Mesothelial cell of epicardium (in vitro differentiated cells): ENCODE results near the gene SP3. TPM values are rescaled to one million over a fixed set of nuclear protein-coding genes. Genes with fewer than 3 reads are reported as not detected.
"Not testable (repeated sequence)": the region's sequence is repeated elsewhere in the genome, so short reads cannot be mapped to it uniquely, and the experiment has no call there.

Source experiments
- DNase-seq, 2 experiments: peaks; one replicate each; pipeline ENCODE4 v3.0.0; 2021; ENCODE audit warnings: low spot score in 2 of 2; ENCODE audit not compliant: unreplicated experiment in 2 of 2
- H3K27ac Mint-ChIP-seq: 2 replicates; pipeline ENCODE4 v1.8.0; 2021; ENCODE audit warnings: mixed read lengths
- H3K27me3 Mint-ChIP-seq: 2 replicates; pipeline ENCODE4 v1.8.0; 2021; ENCODE audit warnings: low read depth, mixed read lengths
- H3K36me3 Mint-ChIP-seq: 2 replicates; pipeline ENCODE4 v1.8.0; 2021; ENCODE audit warnings: mixed read lengths
- H3K4me1 Mint-ChIP-seq: 2 replicates; pipeline ENCODE4 v1.8.0; 2021; ENCODE audit warnings: mixed read lengths
- H3K4me3 Mint-ChIP-seq: 2 replicates; pipeline ENCODE4 v1.8.0; 2021; ENCODE audit warnings: mild to moderate bottlenecking, moderate library complexity, mixed read lengths
- H3K9me3 Mint-ChIP-seq: 2 replicates; pipeline ENCODE4 v1.8.0; 2021; ENCODE audit warnings: mixed read lengths
- total RNA-seq: library from RNA; stranded (reverse); gene quantifications from 3 replicates; pipeline ENCODE4 v1.2.1, GENCODE V29; 2021
- TF ChIP-seq, protein P1 (sequence below): fragments of 200-600 bp; sonication (generic); IDR thresholded peaks from one replicate; pipeline ENCODE4 v1.5.0; 2021; ENCODE audit warnings: antibody characterized with exemption; ENCODE audit not compliant: unreplicated experiment

Gene SP3
- total RNA-seq, 1 donor from 2014 or later = 113 TPM

DNA sequence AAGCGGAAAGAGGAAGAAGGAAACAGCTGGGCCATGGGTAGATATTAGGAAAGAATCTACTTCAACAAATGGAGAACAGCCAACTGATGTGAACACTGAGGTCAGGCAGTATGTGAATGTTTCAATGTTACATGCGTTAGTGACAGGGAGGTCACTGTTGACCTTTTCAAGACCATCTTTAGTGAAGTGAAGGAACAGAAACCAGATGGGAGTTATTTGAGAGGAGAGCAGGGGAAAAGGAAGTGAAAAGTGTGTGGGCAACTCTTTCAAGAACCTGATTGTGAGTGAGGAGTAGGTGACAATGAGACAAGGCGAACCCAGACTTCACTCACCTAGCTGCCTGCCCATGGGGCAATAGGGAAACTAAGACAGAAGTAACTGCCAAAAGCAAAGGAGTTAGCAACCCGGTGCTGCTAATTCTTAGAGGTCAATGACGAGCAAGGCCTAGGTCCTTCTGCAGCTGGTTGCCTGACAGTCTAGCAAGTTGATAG, 67.0 kb downstream of the SP3 start:
- TF ChIP-seq, protein P1, sequence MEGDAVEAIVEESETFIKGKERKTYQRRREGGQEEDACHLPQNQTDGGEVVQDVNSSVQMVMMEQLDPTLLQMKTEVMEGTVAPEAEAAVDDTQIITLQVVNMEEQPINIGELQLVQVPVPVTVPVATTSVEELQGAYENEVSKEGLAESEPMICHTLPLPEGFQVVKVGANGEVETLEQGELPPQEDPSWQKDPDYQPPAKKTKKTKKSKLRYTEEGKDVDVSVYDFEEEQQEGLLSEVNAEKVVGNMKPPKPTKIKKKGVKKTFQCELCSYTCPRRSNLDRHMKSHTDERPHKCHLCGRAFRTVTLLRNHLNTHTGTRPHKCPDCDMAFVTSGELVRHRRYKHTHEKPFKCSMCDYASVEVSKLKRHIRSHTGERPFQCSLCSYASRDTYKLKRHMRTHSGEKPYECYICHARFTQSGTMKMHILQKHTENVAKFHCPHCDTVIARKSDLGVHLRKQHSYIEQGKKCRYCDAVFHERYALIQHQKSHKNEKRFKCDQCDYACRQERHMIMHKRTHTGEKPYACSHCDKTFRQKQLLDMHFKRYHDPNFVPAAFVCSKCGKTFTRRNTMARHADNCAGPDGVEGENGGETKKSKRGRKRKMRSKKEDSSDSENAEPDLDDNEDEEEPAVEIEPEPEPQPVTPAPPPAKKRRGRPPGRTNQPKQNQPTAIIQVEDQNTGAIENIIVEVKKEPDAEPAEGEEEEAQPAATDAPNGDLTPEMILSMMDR = no peak
- H3K4me3 Mint-ChIP-seq = no peak overlapping the region
- no peaks in the 10 kb centered on the region for H3K27me3 Mint-ChIP-seq
- H3K4me1 Mint-ChIP-seq = peaks cover 6% of the 10 kb centered on the region
- H3K36me3 Mint-ChIP-seq = peaks cover 5% of the 10 kb centered on the region
- no peak for DNase-seq
- no peaks in the 10 kb centered on the region for H3K9me3 Mint-ChIP-seq
- no peak overlapping the region for H3K27ac Mint-ChIP-seq

DNA sequence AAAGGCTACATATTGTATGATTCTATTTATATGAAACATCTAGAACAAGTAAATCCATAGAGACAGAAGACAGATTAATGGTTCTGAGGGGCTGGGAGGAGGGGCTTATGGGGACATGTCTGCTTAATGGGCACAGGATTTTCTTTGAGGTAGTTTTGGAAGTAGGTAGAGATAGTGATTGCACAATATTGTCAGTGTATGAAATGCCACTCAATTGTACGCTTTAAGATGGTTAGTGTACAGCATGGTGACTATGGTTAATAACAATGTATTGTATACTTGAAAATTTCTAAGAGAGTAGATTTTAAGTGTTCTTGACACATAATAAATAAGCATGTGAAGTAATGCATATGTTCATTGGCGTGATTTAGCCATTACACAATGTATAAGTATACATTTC, 68.4 kb downstream of the SP3 start:
- Mint-ChIP-seq H3K27me3 (no peaks in the 10 kb centered on the region), H3K36me3 (no peaks in the 10 kb centered on the region), H3K4me3 (no peak overlapping the region), H3K4me1 (peaks cover 6% of the 10 kb centered on the region), H3K27ac (no peak overlapping the region), H3K9me3 (peaks cover 2% of the 10 kb centered on the region)
- TF ChIP-seq, protein P1 = no peak
- DNase-seq = no peak

DNA sequence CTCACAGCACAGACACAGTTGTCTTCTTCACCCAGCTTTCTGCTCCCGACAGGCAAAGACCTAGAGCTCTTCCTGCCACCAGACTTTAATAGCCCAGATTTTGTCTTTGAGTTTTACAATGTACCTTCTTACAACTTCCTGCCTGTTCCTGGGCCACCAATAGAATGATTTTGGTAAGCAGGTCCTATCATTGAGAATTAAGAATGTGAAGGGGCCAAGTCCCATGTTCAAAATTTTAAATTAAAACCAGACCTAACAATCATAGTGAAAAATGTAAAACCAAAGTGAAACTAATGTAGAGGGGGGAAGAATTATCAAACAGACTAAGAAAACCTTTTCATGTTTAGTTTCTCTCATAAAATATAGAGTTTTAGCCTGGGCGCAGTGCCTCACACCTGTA, 72.8 kb downstream of the SP3 start:
- Mint-ChIP-seq H3K4me1 (no peaks in the 10 kb centered on the region), H3K4me3 (no peak overlapping the region), H3K27ac (no peak overlapping the region), H3K9me3 (peaks cover 30% of the 10 kb centered on the region), H3K27me3 (no peaks in the 10 kb centered on the region), H3K36me3 (peaks cover 2% of the 10 kb centered on the region)
- no peak for DNase-seq
- TF ChIP-seq, protein P1 = no peak

DNA sequence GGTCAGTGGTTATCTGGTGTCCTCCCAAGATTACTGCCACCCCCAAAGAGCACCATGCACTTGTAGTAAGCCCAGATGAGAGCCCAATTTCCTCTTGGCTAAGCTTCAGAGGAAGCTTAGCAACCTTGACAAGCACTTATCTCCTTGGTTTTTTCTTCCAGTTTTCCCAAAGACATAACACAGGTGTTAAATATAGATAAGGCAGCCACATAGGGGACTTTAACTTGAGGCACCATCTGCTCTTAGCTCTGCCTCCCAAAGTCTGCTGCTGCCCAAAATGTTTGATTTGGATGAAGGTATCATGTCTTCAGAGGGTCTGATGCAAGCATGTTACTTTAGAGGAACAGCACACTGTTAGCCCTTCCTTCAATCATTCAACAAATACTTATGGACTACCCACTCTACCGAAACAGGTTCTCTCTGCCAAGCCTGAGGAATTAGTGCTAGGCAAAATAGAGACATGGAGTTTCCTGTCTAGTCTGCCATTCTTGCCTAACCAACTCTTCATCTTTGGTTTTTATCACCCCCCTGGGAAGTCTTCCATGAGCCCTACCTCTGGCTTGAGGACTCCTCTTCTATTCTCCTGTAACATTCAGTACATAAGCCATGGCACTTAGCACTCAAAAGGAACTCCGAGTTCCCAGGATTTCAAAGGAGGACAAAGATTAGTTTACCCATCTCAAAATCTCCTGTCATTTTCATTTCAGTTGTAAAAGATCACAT, 73.7 kb downstream of the SP3 start:
- Mint-ChIP-seq H3K27ac (no peak overlapping the region), H3K9me3 (peaks cover 30% of the 10 kb centered on the region), H3K4me1 (no peaks in the 10 kb centered on the region), H3K36me3 (peaks cover 2% of the 10 kb centered on the region), H3K27me3 (no peaks in the 10 kb centered on the region), H3K4me3 (no peak overlapping the region)
- DNase-seq = no peak
- TF ChIP-seq, protein P1 = no peak

DNA sequence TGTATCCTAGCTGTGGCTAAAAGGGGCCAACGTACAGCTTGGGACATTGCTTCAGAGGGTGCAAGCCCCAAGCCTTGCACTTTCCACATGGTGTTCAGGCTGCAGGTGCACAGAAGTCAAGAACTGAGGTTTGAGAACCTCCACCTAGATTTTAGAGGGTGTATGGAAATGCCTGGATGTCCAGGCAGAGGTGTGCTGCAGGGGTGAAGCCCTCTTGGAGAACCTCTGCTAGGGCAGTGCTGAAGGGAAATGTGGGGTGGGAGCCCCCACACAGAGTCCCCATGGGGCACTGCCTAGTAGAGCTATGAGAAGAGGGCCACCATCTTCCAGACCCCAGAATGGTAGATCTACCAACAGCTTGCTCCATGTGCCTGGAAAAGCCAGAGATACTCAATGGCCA, 75.7 kb downstream of the SP3 start:
- DNase-seq, H3K4me3 Mint-ChIP-seq, H3K27me3 Mint-ChIP-seq, H3K4me1 Mint-ChIP-seq, H3K27ac Mint-ChIP-seq, H3K36me3 Mint-ChIP-seq: not testable (repeated sequence)
- H3K9me3 Mint-ChIP-seq = peaks cover 43% of the 10 kb centered on the region

DNA sequence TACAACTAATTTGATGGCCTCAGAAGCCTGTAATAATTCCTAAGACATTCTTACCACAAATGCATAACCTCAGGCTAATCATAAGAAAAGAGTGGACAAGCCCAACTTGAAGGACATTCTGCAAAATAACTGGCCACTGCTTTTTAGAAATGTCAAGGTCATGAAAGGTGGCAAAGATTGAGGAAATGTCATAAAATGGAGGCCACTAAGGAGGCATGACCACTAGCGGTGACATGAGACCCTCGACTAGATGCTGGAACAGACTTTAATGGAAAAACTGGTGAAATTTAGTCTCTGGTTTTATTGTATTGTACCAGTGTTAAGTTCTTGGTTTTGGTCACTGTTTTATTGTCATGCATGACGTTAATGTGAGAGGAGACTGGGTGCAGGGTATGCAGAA, 78.6 kb downstream of the SP3 start:
- peaks cover 5% of the 10 kb centered on the region for H3K4me1 Mint-ChIP-seq
- H3K4me3 Mint-ChIP-seq = no peak overlapping the region
- H3K9me3 Mint-ChIP-seq = peaks cover 41% of the 10 kb centered on the region
- DNase-seq = no peak
- H3K27ac Mint-ChIP-seq = no peak overlapping the region
- H3K27me3 Mint-ChIP-seq = no peaks in the 10 kb centered on the region
- TF ChIP-seq, protein P1 = no peak
- peaks cover 4% of the 10 kb centered on the region for H3K36me3 Mint-ChIP-seq
